Cardiac septum (tissue), 1 donor: ENCODE data around the gene IGFBP2. TPM values are rescaled to one million over a fixed set of nuclear protein-coding genes. Genes with fewer than 3 reads are reported as not detected.
A peak's percentile ranks its signal among the peaks of the same experiment; 100 is the strongest.

Experiments used
- DNase-seq: peaks from one replicate; pipeline ENCODE4 v3.0.0-alpha.2; 2020; ENCODE audit warnings: low spot score
- intact Hi-C: fragments of 100-400 bp; cut with DNase I; formaldehyde crosslinking; loops from one replicate; pipeline ENCODE4 v1.14.0; 2022
- total RNA-seq: library from RNA; stranded (reverse); fragmentation: NEBNext Ultra II Directional; extraction: Animal tissue kit (Norgen Biotek cat#: 25700); gene quantifications from one replicate; pipeline ENCODE4 v1.2.1, GENCODE V29; 2021
- donor health status: DM: no; HTN: no; CAD: no.

The IGFBP2 gene
- total RNA-seq, 1 donor from 2014 or later: 785 TPM

GRCh38 chr2:216694082-216694825 is 61.0 kb downstream of the IGFBP2 start:
- intact Hi-C loops: no loop called here
- DNase-seq: peak; percentile 76

GRCh38 chr2:216694826-216695217 is 61.6 kb downstream of the IGFBP2 start:
- peak; percentile 35 for DNase-seq
- intact Hi-C loops: loop anchor here (5.0 kb wide), 7 partner anchors 287 to 1017 kb away; no protein-coding TSS in a partner anchor

- intact Hi-C loops: loop anchor here (5.0 kb wide), 7 partner anchors 287 to 1017 kb away; no protein-coding TSS in a partner anchor
- peak; percentile 93 for DNase-seq
Measured at GRCh38 chr2:216695401-216695821, 62.2 kb downstream of the IGFBP2 start, which contains the start of gene IGFBP5. Gene IGFBP5, minus strand, starts transcription at chr2:216695549. Its CDS starts 774 bp downstream, at chr2:216694775.

GRCh38 chr2:216696321-216696720 is 63.1 kb downstream of the IGFBP2 start:
- DNase-seq: peak; percentile 31
- intact Hi-C loops: loop anchor here (2.0 to 5.0 kb wide), 8 partner anchors 78 to 1016 kb away; no protein-coding TSS in a partner anchor

- intact Hi-C loops: loop anchor here (2.0 to 5.0 kb wide), 8 partner anchors 78 to 1015 kb away; no protein-coding TSS in a partner anchor
- DNase-seq: peak; percentile 46
Measured at GRCh38 chr2:216696751-216697560, 63.7 kb downstream of the IGFBP2 start.

GRCh38 chr2:216698293-216698692 is 65.1 kb downstream of the IGFBP2 start:
- peak; percentile 33 for DNase-seq
- intact Hi-C loops: loop anchor here (5.0 kb wide), 7 partner anchors 284 to 1014 kb away; no protein-coding TSS in a partner anchor

GRCh38 chr2:216698895-216699294 is 65.7 kb downstream of the IGFBP2 start:
- DNase-seq: peak; percentile 15
- intact Hi-C loops: loop anchor here (5.0 kb wide), 7 partner anchors 283 to 1013 kb away; no protein-coding TSS in a partner anchor

GRCh38 chr2:216700088-216700567 is 66.9 kb downstream of the IGFBP2 start:
- intact Hi-C loops: loop anchor here (5.0 kb wide), 1 partner anchor 182 kb away; no protein-coding TSS in a partner anchor
- peak; percentile 33 for DNase-seq

GRCh38 chr2:216700781-216701180 is 67.6 kb downstream of the IGFBP2 start:
- DNase-seq: peak; percentile 62
- intact Hi-C loops: loop anchor here (5.0 kb wide), 1 partner anchor 182 kb away; no protein-coding TSS in a partner anchor

- DNase-seq: peak; percentile 9
- intact Hi-C loops: loop anchor here (5.0 kb wide), 1 partner anchor 181 kb away; no protein-coding TSS in a partner anchor
Measured at GRCh38 chr2:216701544-216701943, 68.3 kb downstream of the IGFBP2 start.

GRCh38 chr2:216702756-216703155 is 69.5 kb downstream of the IGFBP2 start:
- intact Hi-C loops: loop anchor here (5.0 kb wide), 1 partner anchor 180 kb away; no protein-coding TSS in a partner anchor
- DNase-seq: no peak

- intact Hi-C loops: no loop called here
- DNase-seq: peak; percentile 66
Measured at GRCh38 chr2:216710551-216711301, 77.5 kb downstream of the IGFBP2 start.

GRCh38 chr2:216711348-216711747 is 78.1 kb downstream of the IGFBP2 start:
- DNase-seq: peak; percentile 22
- intact Hi-C loops: no loop called here

GRCh38 chr2:216713691-216714336 is 80.6 kb downstream of the IGFBP2 start:
- DNase-seq: peak; percentile 72
- intact Hi-C loops: no loop called here
